Sigmoid colon (tissue), 4 donors: ENCODE data around the gene FEZF2.

Source experiments
- EP300 ChIP-seq, 4 donors: sonication (generic); formaldehyde crosslinking; IDR thresholded peaks; one replicate each; pipeline ENCODE4 v1.6.1; 2017; ENCODE audit warnings: antibody characterized with exemption in 4 of 4
- TF ChIP-seq, protein P1 (sequence below), 4 experiments: fragments of 450-650 bp in 3 of 4; fragments of 200-600 bp in 1 of 4; IDR thresholded peaks; one replicate each; pipeline ENCODE4 v1.5.1; 2016 to 2019; ENCODE audit warnings: antibody characterized with exemption in 4 of 4, mild to moderate bottlenecking in 3 of 4, moderate library complexity in 2 of 4

- TF ChIP-seq, protein P1, sequence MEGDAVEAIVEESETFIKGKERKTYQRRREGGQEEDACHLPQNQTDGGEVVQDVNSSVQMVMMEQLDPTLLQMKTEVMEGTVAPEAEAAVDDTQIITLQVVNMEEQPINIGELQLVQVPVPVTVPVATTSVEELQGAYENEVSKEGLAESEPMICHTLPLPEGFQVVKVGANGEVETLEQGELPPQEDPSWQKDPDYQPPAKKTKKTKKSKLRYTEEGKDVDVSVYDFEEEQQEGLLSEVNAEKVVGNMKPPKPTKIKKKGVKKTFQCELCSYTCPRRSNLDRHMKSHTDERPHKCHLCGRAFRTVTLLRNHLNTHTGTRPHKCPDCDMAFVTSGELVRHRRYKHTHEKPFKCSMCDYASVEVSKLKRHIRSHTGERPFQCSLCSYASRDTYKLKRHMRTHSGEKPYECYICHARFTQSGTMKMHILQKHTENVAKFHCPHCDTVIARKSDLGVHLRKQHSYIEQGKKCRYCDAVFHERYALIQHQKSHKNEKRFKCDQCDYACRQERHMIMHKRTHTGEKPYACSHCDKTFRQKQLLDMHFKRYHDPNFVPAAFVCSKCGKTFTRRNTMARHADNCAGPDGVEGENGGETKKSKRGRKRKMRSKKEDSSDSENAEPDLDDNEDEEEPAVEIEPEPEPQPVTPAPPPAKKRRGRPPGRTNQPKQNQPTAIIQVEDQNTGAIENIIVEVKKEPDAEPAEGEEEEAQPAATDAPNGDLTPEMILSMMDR (IDR thresholded peaks at IDR 0.05), result no peak
- no peak for TF ChIP-seq EP300 (IDR thresholded peaks at IDR 0.05)
Observed at GRCh38 chr3:62363275-62363674, 10.1 kb downstream of the FEZF2 start.
